Osteocyte (in vitro differentiated cells): ENCODE data around the gene SRGAP3. TPM values are rescaled to one million over a fixed set of nuclear protein-coding genes. Genes with fewer than 3 reads are reported as not detected.

Source experiments
- DNase-seq: peaks from one replicate; pipeline ENCODE4 v3.0.0; 2021; ENCODE audit warnings: mixed read lengths; ENCODE audit not compliant: unreplicated experiment; ENCODE audit errors: extremely low spot score
- H3K27ac Mint-ChIP-seq: one replicate; pipeline ENCODE4 v1.8.0; 2021; ENCODE audit warnings: mild to moderate bottlenecking, mixed read lengths; ENCODE audit not compliant: unreplicated experiment
- H3K27me3 Mint-ChIP-seq: one replicate; pipeline ENCODE4 v1.8.0; 2021; ENCODE audit warnings: mixed read lengths; ENCODE audit not compliant: unreplicated experiment
- H3K36me3 Mint-ChIP-seq: one replicate; pipeline ENCODE4 v1.8.0; 2021; ENCODE audit warnings: mixed read lengths; ENCODE audit not compliant: unreplicated experiment
- H3K4me1 Mint-ChIP-seq: one replicate; pipeline ENCODE4 v1.8.0; 2021; ENCODE audit warnings: mixed read lengths; ENCODE audit not compliant: unreplicated experiment
- H3K4me3 Mint-ChIP-seq: one replicate; pipeline ENCODE4 v1.8.0; 2021; ENCODE audit warnings: mild to moderate bottlenecking, moderate library complexity, mixed read lengths; ENCODE audit not compliant: unreplicated experiment
- H3K9me3 Mint-ChIP-seq: one replicate; pipeline ENCODE4 v1.8.0; 2021; ENCODE audit warnings: mixed read lengths; ENCODE audit not compliant: unreplicated experiment
- total RNA-seq: library from RNA; stranded (reverse); gene quantifications from 2 replicates; pipeline ENCODE4 v1.2.1, GENCODE V29; 2021
- TF ChIP-seq, protein P1 (sequence below): fragments of 200-600 bp; sonication (generic); IDR thresholded peaks from 2 replicates; pipeline ENCODE4 v1.5.0; 2021; ENCODE audit warnings: antibody characterized with exemption, mild to moderate bottlenecking, moderate library complexity

SRGAP3 gene
- total RNA-seq, 1 donor from 2014 or later = 2.6 TPM

DNA sequence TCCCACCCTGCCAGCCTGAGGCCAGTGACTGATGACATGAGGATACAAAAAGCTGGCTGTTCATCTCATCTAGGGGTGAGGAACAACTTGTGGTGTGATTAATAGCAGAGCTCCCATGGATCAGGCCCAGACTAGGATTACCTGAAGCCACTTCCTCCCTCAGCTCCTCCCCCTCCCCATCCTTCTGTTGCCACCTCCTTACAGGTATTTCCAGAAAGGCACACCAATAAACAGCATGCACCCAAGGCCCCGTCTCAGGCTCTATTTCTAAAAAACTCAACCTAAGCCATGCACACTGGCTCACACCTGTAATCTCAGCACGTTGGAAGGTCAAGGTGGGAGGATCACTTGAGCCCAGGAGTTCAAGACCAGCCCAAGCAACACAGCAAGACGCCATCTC, 54.1 kb downstream of the SRGAP3 start:
- no peaks in the 10 kb centered on the region for H3K9me3 Mint-ChIP-seq
- DNase-seq = no peak
- H3K27ac Mint-ChIP-seq = no peak overlapping the region
- no peaks in the 10 kb centered on the region for H3K4me1 Mint-ChIP-seq
- H3K27me3 Mint-ChIP-seq = peaks cover 66% of the 10 kb centered on the region
- H3K36me3 Mint-ChIP-seq = no peaks in the 10 kb centered on the region
- TF ChIP-seq, protein P1, sequence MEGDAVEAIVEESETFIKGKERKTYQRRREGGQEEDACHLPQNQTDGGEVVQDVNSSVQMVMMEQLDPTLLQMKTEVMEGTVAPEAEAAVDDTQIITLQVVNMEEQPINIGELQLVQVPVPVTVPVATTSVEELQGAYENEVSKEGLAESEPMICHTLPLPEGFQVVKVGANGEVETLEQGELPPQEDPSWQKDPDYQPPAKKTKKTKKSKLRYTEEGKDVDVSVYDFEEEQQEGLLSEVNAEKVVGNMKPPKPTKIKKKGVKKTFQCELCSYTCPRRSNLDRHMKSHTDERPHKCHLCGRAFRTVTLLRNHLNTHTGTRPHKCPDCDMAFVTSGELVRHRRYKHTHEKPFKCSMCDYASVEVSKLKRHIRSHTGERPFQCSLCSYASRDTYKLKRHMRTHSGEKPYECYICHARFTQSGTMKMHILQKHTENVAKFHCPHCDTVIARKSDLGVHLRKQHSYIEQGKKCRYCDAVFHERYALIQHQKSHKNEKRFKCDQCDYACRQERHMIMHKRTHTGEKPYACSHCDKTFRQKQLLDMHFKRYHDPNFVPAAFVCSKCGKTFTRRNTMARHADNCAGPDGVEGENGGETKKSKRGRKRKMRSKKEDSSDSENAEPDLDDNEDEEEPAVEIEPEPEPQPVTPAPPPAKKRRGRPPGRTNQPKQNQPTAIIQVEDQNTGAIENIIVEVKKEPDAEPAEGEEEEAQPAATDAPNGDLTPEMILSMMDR = no peak
- no peak overlapping the region for H3K4me3 Mint-ChIP-seq

DNA sequence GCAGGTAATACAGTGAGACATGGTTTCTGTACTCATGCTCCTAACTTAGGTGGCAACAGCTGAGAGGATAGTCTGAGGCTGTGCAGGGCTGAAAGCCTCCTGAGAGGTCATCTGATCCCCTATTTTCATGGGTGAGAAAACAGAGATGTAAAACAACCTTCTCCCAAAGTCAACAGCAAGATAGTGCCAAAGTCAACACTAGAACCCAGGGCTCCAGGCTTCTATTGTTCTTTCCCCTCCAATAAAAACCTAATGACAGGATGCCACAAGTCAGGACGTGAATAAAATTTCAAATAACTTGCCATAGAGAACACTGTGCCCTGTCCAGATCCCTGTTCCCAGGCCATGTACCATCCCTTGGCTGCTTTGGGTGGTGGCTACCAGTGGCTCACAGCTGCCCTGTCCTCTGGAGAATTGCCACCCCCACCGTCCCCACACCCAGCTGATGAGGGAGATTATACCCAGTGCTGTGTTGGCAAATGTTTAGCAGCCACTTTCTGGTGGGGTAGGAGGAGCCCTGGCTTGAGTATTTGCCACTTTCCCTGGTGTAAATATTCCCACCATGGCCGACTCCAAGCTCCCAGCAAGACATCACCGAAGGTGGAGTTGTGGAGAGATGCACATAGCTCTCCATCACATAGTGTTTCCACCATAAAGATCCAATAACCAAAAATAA, 54.8 kb downstream of the SRGAP3 start:
- no peak for DNase-seq
- Mint-ChIP-seq H3K36me3 (no peaks in the 10 kb centered on the region), H3K27me3 (peaks cover 65% of the 10 kb centered on the region), H3K27ac (no peak overlapping the region), H3K4me3 (no peak overlapping the region), H3K4me1 (no peaks in the 10 kb centered on the region), H3K9me3 (no peaks in the 10 kb centered on the region)
- TF ChIP-seq, protein P1 = no peak

DNA sequence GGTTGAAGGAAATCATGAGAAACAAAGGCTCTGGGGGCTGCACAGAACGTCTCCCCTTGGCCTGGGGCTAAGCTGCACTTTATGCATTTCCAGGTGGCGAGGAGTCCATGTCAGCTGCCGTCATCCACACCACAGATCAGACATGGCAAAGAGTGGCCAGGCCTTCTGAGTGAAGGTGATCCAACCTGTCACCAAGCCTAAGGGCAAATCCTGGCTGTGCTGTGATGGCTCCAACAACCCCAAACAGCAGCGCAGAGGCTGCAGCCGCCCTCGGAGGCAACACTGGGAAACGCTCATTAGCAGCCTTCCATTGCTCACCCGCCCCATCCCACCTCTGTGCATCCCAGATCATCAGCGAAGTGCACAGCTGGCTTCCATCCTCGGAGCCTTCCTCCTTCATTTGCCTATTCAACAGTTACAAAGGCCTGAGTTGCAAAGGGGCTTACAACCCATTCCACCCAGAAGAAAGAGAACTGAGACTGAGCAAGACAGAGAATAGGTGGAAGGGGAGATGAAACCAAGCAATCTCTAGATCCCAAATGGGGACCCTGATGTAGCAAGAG, 55.7 kb downstream of the SRGAP3 start:
- no peak overlapping the region for H3K4me3 Mint-ChIP-seq
- no peaks in the 10 kb centered on the region for H3K4me1 Mint-ChIP-seq
- TF ChIP-seq, protein P1 = no peak
- H3K36me3 Mint-ChIP-seq = no peaks in the 10 kb centered on the region
- no peak for DNase-seq
- no peak overlapping the region for H3K27ac Mint-ChIP-seq
- H3K27me3 Mint-ChIP-seq = peaks cover 59% of the 10 kb centered on the region
- no peaks in the 10 kb centered on the region for H3K9me3 Mint-ChIP-seq

DNA sequence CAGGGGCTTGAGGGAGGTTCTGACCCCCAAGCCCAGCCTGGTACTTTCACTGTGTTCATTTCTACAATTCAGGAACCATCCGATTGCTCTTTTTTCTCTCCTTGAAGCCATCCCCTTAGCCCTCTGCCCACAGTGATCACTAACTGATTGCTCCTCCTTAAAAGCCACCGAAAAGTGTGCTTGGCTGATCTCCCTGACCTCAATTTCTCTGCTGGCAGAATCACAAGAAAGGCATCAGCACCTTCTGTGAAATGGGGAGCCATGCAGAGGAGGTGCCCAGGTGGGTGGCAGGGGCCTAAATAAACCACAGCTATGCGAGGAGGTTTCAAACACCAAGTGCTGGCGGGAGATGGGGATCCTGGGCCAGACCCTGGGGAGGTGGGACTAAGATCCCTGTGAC, 56.2 kb downstream of the SRGAP3 start:
- TF ChIP-seq, protein P1 = no peak
- Mint-ChIP-seq H3K9me3 (no peaks in the 10 kb centered on the region), H3K36me3 (no peaks in the 10 kb centered on the region), H3K27me3 (peaks cover 54% of the 10 kb centered on the region), H3K4me1 (no peaks in the 10 kb centered on the region), H3K4me3 (no peak overlapping the region), H3K27ac (no peak overlapping the region)
- DNase-seq = no peak

DNA sequence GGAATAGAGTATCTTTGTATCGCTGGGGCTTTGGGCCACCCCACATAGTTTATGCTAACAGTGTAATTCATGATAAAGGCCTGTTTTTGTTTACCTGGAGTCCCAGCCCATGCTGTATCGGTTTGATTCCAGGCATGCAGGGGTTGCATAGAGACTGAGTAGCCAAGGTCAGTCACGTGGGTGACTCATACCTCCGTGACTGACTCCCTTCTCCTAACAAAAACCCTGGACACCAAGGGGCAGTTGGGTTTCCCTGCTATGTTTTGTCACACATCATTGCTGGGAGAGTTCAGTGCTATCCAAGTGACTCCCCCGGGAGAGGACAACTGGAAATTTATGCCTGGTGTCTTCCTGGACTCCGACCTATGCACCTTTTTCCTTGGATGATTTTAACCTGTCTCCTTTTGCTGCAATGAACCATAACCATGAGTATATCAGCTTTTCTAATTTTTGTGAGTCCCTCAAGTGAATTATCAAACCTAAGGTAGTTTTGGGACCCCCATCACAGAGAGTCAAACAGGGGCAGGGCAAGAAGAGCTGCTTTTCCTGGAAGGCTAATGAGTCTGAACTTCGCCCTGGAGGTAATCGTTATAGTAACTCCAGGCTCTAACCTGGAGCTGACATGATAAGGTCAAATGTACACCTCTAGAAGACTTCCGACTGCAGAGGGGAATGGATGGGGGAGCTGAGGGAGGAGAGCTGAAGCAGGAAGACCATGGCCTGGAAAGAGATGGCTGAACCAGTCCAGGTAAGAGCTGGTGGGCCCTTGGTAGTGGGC, 57.0 kb downstream of the SRGAP3 start:
- peaks cover 54% of the 10 kb centered on the region for H3K27me3 Mint-ChIP-seq
- H3K4me1 Mint-ChIP-seq = no peaks in the 10 kb centered on the region
- H3K36me3 Mint-ChIP-seq = no peaks in the 10 kb centered on the region
- TF ChIP-seq, protein P1 = no peak
- H3K27ac Mint-ChIP-seq = no peak overlapping the region
- no peak for DNase-seq
- H3K4me3 Mint-ChIP-seq = no peak overlapping the region
- H3K9me3 Mint-ChIP-seq = no peaks in the 10 kb centered on the region
